ENCODE data around the gene DDIT4. TPM values are rescaled to one million over a fixed set of nuclear protein-coding genes. Genes with fewer than 3 reads are reported as not detected.

The DDIT4 gene
- total RNA-seq, 4 donors from 2014 or later, result 93.0 to 309 (median 134) TPM

DNA sequence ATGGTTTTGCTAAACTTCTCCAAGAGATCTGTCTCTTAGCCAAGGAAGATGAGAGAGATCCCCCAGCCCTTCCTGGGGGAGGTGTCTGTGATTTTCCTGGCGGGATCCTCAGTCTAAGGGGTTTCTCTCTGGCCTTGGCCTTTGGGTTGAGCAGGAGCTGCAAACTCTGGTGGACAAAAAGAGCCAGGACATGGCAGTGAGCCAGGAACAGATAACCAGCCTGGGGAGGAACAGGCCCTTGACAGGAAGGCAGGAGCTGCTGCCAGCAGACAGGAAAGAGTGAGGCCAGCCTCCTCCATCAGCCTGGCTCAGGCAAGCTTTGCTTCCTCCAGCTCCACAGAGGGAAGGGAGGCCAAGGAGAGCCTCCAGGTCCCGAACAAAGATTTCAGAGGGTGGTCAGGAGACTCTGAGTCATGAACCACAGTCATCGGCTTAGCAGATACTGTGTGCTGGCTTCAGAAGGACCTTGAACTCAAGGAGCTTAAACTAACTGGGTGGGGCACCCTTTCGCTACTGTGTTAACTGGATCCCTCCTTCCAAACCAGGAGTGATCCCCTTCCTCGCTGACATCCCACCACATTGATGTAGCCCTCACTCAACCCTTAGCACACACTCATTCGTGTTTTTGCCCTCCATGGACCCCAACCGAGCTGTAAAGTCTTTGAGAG, 34.7 kb downstream of the DDIT4 start:
- no peaks in the 10 kb centered on the region for H3K27me3 ChIP-seq
- H3K4me3 ChIP-seq (replicated peaks in 1 of 3), result no peak overlapping the region
- H3K9me3 ChIP-seq, result no peaks in the 10 kb centered on the region
- peaks cover 15 to 52% of the 10 kb centered on the region in 2 donors for H3K4me1 ChIP-seq
- DNase-seq, result peak; percentile 74 to 77
- 70 to 78% methylated on average over 7 of the region's 7 CpGs for WGBS, 2 donors
- H3K27ac ChIP-seq, result peak overlapping the region; percentile 81 to 89 (median 84)
- TF ChIP-seq POLR2A (IDR thresholded peaks at IDR 0.05), result no peak
- TF ChIP-seq, protein P1, sequence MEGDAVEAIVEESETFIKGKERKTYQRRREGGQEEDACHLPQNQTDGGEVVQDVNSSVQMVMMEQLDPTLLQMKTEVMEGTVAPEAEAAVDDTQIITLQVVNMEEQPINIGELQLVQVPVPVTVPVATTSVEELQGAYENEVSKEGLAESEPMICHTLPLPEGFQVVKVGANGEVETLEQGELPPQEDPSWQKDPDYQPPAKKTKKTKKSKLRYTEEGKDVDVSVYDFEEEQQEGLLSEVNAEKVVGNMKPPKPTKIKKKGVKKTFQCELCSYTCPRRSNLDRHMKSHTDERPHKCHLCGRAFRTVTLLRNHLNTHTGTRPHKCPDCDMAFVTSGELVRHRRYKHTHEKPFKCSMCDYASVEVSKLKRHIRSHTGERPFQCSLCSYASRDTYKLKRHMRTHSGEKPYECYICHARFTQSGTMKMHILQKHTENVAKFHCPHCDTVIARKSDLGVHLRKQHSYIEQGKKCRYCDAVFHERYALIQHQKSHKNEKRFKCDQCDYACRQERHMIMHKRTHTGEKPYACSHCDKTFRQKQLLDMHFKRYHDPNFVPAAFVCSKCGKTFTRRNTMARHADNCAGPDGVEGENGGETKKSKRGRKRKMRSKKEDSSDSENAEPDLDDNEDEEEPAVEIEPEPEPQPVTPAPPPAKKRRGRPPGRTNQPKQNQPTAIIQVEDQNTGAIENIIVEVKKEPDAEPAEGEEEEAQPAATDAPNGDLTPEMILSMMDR (IDR thresholded peaks at IDR 0.05), result no peak
- H3K36me3 ChIP-seq, result no peaks in the 10 kb centered on the region
- intact Hi-C loops (cut with DNase I), result no loop called here

DNA sequence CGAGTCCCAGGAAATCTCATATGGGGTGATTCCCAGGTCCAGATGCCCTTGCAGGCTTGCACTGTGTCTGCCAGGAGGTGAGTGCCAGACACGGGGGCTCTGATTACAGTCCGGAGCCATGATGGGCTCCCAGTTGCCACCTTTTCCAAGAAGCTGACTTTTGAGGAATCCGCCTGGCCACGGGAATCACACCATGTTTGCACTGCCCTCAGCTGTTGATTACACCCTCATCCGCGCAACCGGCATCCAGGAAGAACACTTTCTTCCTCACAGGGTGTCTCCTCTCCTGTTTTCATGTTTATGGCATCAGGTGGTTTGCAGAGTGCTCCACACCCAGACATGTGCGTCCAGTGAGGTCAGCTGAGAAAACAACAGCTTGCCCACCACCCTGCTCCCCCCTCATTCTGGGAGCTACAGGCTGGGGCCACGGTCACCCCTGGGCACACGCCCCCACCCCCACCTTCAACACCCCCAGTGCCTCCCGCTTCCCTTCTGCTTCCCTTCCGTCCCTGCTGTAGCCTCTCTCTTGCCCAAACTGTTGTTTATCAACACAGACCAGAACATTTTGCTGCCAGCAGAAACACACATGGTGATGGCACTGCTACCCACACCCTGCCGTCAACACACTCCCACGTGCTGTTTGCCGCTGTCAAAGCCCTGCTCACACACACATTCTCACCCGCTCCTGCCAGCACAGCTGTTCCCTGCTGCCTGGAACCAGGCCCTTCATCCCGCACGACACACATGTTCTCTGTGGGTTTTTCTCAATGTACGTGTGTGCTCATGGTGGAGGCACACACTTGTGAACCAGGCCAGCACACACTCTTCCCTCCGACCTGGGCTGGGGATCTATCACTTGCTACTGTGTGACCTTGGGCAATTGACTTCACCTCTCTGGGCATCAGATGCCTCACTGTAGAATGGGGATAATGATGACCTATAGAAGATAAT, 35.8 kb downstream of the DDIT4 start:
- WGBS, 2 donors, result 83 to 86% methylated on average over 21 of the region's 21 CpGs
- Histone ChIP-seq H3K4me1 (peaks cover 15 to 54% of the 10 kb centered on the region in 2 donors), H3K27ac (peak overlapping the region; percentile 81 to 89 (median 84)), H3K4me3 (replicated peaks in 1 of 3) (no peak overlapping the region), H3K36me3 (no peaks in the 10 kb centered on the region), H3K27me3 (no peaks in the 10 kb centered on the region), H3K9me3 (no peaks in the 10 kb centered on the region)
- intact Hi-C loops (cut with DNase I), result no loop called here
- TF ChIP-seq, protein P1 (IDR thresholded peaks at IDR 0.05), result no peak
- TF ChIP-seq POLR2A (IDR thresholded peaks at IDR 0.05), result no peak
- DNase-seq, result no peak

DNA sequence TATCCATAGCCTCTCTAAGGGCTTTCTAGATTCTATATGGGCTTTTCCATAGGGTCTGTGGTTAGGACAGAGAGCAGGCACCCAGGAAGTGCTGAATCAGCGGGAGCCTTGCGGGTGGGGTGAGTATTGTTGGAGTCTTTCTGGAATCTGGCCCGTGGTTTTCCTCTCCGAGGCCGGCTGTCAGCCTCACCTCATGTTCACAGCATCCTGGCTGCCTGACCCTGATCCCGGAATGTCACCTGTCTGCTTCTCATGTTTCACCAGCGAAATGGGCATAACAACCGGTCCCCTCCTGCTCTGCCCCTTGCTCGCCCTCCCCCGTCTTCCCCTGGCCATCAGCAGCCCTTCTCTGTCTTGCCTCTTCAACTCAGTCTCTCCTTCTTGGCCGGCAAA, 36.5 kb downstream of the DDIT4 start:
- H3K4me3 ChIP-seq (replicated peaks in 1 of 3), result no peak overlapping the region
- no peaks in the 10 kb centered on the region for H3K27me3 ChIP-seq
- DNase-seq, result no peak
- peaks cover 22 to 60% of the 10 kb centered on the region in 2 donors for H3K4me1 ChIP-seq
- 70 to 76% methylated on average over 11 of the region's 11 CpGs for WGBS, 2 donors
- H3K36me3 ChIP-seq, result no peaks in the 10 kb centered on the region
- H3K27ac ChIP-seq, result no peak overlapping the region
- H3K9me3 ChIP-seq, result no peaks in the 10 kb centered on the region
- intact Hi-C loops (cut with DNase I), result no loop called here
- TF ChIP-seq POLR2A (IDR thresholded peaks at IDR 0.05), result no peak
- TF ChIP-seq, protein P1 (IDR thresholded peaks at IDR 0.05), result no peak

DNA sequence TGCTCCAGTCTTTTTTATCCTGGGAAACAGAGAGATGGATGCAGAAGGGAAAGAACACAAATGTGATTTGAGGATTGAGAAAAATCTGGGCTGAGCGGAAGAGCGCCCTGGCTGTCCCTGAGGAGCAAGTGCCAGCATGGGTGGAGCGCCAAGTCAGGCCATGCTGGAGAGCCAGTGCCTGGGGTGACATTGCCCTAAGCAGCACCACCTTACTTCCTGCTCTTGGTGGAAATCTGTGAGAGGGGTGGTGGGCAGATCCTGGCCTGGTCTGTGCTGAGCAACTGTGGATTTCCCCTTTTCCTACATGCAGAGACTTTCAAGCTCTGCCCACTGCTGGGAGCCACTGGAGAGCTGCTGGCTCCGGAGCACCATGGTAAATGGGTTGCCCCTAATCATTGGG, 36.9 kb downstream of the DDIT4 start:
- Histone ChIP-seq H3K27me3 (no peaks in the 10 kb centered on the region), H3K4me3 (replicated peaks in 1 of 3) (no peak overlapping the region), H3K9me3 (no peaks in the 10 kb centered on the region), H3K36me3 (no peaks in the 10 kb centered on the region), H3K27ac (peak overlapping the region in 1 of 3 donors; percentile 10), H3K4me1 (peaks cover 25 to 64% of the 10 kb centered on the region in 2 donors)
- TF ChIP-seq, protein P1 (IDR thresholded peaks at IDR 0.05), result no peak
- no peak for TF ChIP-seq POLR2A (IDR thresholded peaks at IDR 0.05)
- intact Hi-C loops (cut with DNase I), result no loop called here
- 91 to 94% methylated on average over 4 of the region's 4 CpGs for WGBS, 2 donors
- no peak for DNase-seq

DNA sequence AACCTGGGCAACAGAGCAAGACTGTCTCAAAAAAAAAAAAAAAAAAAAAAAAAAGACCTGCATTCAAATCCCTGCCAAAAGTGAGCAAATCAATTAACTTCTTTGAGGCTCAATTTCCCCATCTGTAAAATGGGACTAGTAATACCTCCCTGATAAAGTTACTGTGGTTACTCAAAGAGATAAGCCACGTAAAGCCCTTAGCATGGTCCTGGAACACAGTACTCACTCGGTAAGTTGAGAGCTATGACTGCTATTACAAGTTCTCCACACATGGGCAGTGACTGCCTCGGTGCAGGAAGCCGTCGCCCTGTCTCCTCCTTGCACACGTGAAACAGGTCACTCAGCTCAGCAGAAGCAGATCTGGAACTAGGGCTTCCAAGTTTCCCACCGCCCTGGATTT, 37.9 kb downstream of the DDIT4 start:
- no peaks in the 10 kb centered on the region for H3K36me3 ChIP-seq
- H3K9me3 ChIP-seq, result no peaks in the 10 kb centered on the region
- intact Hi-C loops (cut with DNase I), result no loop called here
- no peak overlapping the region for H3K27ac ChIP-seq
- DNase-seq, result no peak
- H3K4me1 ChIP-seq, result peaks cover 28 to 65% of the 10 kb centered on the region in 2 donors
- 59 to 90% methylated on average over 7 of the region's 7 CpGs for WGBS, 2 donors
- H3K4me3 ChIP-seq (replicated peaks in 1 of 3), result no peak overlapping the region
- no peak for TF ChIP-seq POLR2A (IDR thresholded peaks at IDR 0.05)
- TF ChIP-seq, protein P1 (IDR thresholded peaks at IDR 0.05), result no peak
- no peaks in the 10 kb centered on the region for H3K27me3 ChIP-seq
